22Rv1 (cell line): ENCODE measurements around the gene SCGB1C2.

Experiments used
- ZFX ChIP-seq: fragments of 450-650 bp; IDR thresholded peaks from 2 replicates; pipeline ENCODE4 v1.6.1; 2017; ENCODE audit warnings: antibody characterized with exemption, borderline replicate concordance
- TF ChIP-seq, protein P1 (sequence below): fragments of 450-650 bp; IDR thresholded peaks from 2 replicates; pipeline ENCODE4 v1.5.1; 2017; ENCODE audit warnings: mild to moderate bottlenecking

DNA sequence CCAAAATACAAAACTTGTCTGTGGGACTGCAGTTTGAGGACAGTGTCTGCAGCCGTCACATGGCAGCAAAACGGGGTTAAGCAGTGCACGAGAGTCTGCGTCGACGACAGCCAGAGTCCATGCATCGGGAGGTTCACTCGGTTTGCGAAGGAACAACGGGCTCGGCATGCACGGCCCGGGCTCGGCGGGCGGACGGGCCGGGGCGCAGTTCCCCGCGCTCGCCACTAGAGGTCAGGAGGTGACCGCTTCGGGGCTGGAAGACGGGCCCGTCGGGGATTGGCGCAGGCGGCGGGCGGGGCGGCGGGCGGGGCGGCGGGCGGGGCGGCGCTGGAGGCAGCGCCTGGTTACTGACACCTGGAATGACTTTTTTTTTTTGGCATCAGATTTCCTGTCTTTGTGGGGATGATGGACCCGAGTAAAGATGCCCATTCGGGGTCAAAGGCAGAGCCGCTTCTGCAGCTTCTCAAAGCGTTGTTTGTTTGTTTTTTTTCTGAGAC is 6.5 kb downstream of the SCGB1C2 start:
- TF ChIP-seq, protein P1, sequence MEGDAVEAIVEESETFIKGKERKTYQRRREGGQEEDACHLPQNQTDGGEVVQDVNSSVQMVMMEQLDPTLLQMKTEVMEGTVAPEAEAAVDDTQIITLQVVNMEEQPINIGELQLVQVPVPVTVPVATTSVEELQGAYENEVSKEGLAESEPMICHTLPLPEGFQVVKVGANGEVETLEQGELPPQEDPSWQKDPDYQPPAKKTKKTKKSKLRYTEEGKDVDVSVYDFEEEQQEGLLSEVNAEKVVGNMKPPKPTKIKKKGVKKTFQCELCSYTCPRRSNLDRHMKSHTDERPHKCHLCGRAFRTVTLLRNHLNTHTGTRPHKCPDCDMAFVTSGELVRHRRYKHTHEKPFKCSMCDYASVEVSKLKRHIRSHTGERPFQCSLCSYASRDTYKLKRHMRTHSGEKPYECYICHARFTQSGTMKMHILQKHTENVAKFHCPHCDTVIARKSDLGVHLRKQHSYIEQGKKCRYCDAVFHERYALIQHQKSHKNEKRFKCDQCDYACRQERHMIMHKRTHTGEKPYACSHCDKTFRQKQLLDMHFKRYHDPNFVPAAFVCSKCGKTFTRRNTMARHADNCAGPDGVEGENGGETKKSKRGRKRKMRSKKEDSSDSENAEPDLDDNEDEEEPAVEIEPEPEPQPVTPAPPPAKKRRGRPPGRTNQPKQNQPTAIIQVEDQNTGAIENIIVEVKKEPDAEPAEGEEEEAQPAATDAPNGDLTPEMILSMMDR: peak; percentile 86
- no peak for TF ChIP-seq ZFX
